Endothelial cell of umbilical vein (primary cell): Measurements from ENCODE around the gene CDC42EP3.

Experiments used
- CTCF ChIP-seq, 2 donors: IDR thresholded peaks; 1 replicate in 1 of 2; 2 replicates in 1 of 2; pipeline ENCODE4 v1.5.1; 2011; ENCODE audit warnings: low read length in 2 of 2, mild to moderate bottlenecking in 2 of 2, moderate library complexity in 2 of 2, control low read depth in 1 of 2, inconsistent platforms in 1 of 2, low read depth in 1 of 2; ENCODE audit not compliant: insufficient read depth in 1 of 2; ENCODE audit errors: extremely low read depth in 1 of 2
- EZH2 ChIP-seq: IDR thresholded peaks from 2 replicates; pipeline ENCODE4 v1.6.1; 2012; ENCODE audit warnings: borderline replicate concordance, low read depth, mild to moderate bottlenecking, moderate library complexity, low read length, inconsistent platforms; ENCODE audit not compliant: severe bottlenecking
- GATA2 ChIP-seq: IDR thresholded peaks from 2 replicates; pipeline ENCODE4 v1.7.0; 2011; ENCODE audit warnings: low read depth, mild to moderate bottlenecking, moderate library complexity, mixed read lengths, low read length; ENCODE audit not compliant: insufficient read length, insufficient read depth
- JUN ChIP-seq: IDR thresholded peaks from 2 replicates; pipeline ENCODE4 v1.6.1; 2011; ENCODE audit warnings: borderline replicate concordance, low read depth; ENCODE audit not compliant: insufficient read length, insufficient read depth
- MYC ChIP-seq: IDR thresholded peaks from one replicate; pipeline ENCODE4 v1.6.1; 2011; ENCODE audit warnings: mild to moderate bottlenecking, low read depth, low read length
- POLR2A ChIP-seq: IDR thresholded peaks from 2 replicates; pipeline ENCODE4 v1.6.1; 2012; ENCODE audit warnings: low read depth, mild to moderate bottlenecking, control low read depth, low read length
- POLR2AphosphoS5 ChIP-seq: IDR thresholded peaks from 2 replicates; pipeline ENCODE4 v1.6.1; 2012; ENCODE audit warnings: low read depth, mild to moderate bottlenecking, control low read depth, low read length, moderate library complexity; ENCODE audit not compliant: insufficient read depth
- TF ChIP-seq, protein P1 (sequence below): IDR thresholded peaks from 2 replicates; pipeline ENCODE4 v1.6.1; 2011; ENCODE audit not compliant: insufficient read depth, insufficient read length

DNA sequence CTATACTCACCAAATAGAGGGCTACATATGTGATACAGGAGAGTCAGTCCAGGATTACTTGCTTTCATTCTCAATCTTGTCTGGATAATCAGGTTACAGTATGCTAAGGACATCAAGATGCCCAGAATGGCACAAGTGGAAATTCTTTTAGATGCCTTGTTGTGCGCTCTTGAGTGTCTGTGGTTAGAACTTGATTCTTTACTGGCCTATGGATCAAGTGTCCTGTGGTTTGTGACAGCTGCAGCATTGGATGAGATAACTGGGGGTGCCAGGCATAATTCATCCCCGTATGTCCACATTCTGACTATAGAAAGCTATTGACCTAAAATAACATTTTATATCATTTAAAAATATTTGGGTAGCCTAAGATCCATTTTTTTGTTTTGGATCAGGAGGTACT lies 40.1 kb downstream of the CDC42EP3 start:
- TF ChIP-seq CTCF (IDR thresholded peaks at IDR 0.05; ENCODE audit: extremely low read depth in 1 of 2, insufficient read depth in 1 of 2, low read depth in 1 of 2, low read length in 2 of 2), result no peak
- no peak for TF ChIP-seq POLR2AphosphoS5
- TF ChIP-seq EZH2, result no peak
- no peak for TF ChIP-seq MYC
- TF ChIP-seq POLR2A, result no peak
- no peak for TF ChIP-seq JUN
- TF ChIP-seq, protein P1, sequence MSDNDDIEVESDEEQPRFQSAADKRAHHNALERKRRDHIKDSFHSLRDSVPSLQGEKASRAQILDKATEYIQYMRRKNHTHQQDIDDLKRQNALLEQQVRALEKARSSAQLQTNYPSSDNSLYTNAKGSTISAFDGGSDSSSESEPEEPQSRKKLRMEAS, result no peak
- no peak for TF ChIP-seq GATA2
